ENCODE measurements around the gene RNASEH2A.

The RNASEH2A gene

GRCh38 chr19:12834566-12834943 is 28.2 kb downstream of the RNASEH2A start, which contains the start of gene RTBDN:
Gene RTBDN (minus strand): TSS chr19:12834579. CDS start chr19:12829979, 4,600 bp downstream.
- H3K27ac Mint-ChIP-seq (ENCODE audit: low read depth) = no peak within 1 kb of the TSS
- peak within 1 kb of the TSS; percentile 53 for H3K4me3 Mint-ChIP-seq
- H3K27me3 Mint-ChIP-seq = peaks cover 79% of the 10 kb centered on the region
- peaks cover 26% of the 10 kb centered on the region for H3K4me1 Mint-ChIP-seq
- DNase-seq (ENCODE audit: low spot score in 2 of 2) (no peak), ATAC-seq (replicated peaks; ENCODE audit: extremely low read depth, poor library complexity, severe bottlenecking) (no peak)
- no peaks in the 10 kb centered on the region for H3K9me3 Mint-ChIP-seq
- H3K36me3 Mint-ChIP-seq (ENCODE audit: insufficient read depth) = peaks cover 12% of the 10 kb centered on the region

- Mint-ChIP-seq H3K9me3 (no peaks in the 10 kb centered on the region), H3K36me3 (ENCODE audit: insufficient read depth) (peaks cover 15% of the 10 kb centered on the region), H3K27ac (ENCODE audit: low read depth) (no peak overlapping the region), H3K4me1 (peaks cover 26% of the 10 kb centered on the region), H3K27me3 (peaks cover 79% of the 10 kb centered on the region), H3K4me3 (peak overlapping the region; percentile 53)
- no peak for DNase-seq (ENCODE audit: low spot score in 2 of 2)
- ATAC-seq (replicated peaks; ENCODE audit: extremely low read depth, poor library complexity, severe bottlenecking) = no peak
Measured at GRCh38 chr19:12834976-12835757, 28.8 kb downstream of the RNASEH2A start.

GRCh38 chr19:12836529-12836863 is 30.1 kb downstream of the RNASEH2A start:
- Mint-ChIP-seq H3K27me3 (peaks cover 79% of the 10 kb centered on the region), H3K9me3 (no peaks in the 10 kb centered on the region), H3K36me3 (ENCODE audit: insufficient read depth) (peaks cover 14% of the 10 kb centered on the region), H3K4me3 (no peak overlapping the region), H3K27ac (ENCODE audit: low read depth) (peak overlapping the region; percentile 44), H3K4me1 (peaks cover 26% of the 10 kb centered on the region)
- ATAC-seq (replicated peaks; ENCODE audit: extremely low read depth, poor library complexity, severe bottlenecking) (no peak), DNase-seq (ENCODE audit: low spot score in 2 of 2) (no peak)

GRCh38 chr19:12837225-12837624 is 30.8 kb downstream of the RNASEH2A start:
- H3K4me3 Mint-ChIP-seq = no peak overlapping the region
- H3K27me3 Mint-ChIP-seq = peaks cover 79% of the 10 kb centered on the region
- no peak for DNase-seq (ENCODE audit: low spot score in 2 of 2)
- H3K36me3 Mint-ChIP-seq (ENCODE audit: insufficient read depth) = peaks cover 14% of the 10 kb centered on the region
- no peak overlapping the region for H3K27ac Mint-ChIP-seq (ENCODE audit: low read depth)
- ATAC-seq (replicated peaks; ENCODE audit: extremely low read depth, poor library complexity, severe bottlenecking) = no peak
- peaks cover 19% of the 10 kb centered on the region for H3K4me1 Mint-ChIP-seq
- H3K9me3 Mint-ChIP-seq = no peaks in the 10 kb centered on the region

GRCh38 chr19:12838182-12838885 is 31.9 kb downstream of the RNASEH2A start, which contains the start of gene MAST1:
Gene MAST1 (plus strand): TSS chr19:12838515. CDS start chr19:12838573, 58 bp downstream.
- peak; percentile 64 for ATAC-seq (replicated peaks; ENCODE audit: extremely low read depth, poor library complexity, severe bottlenecking)
- peaks cover 78% of the 10 kb centered on the region for H3K27me3 Mint-ChIP-seq
- peaks cover 10% of the 10 kb centered on the region for H3K4me1 Mint-ChIP-seq
- H3K9me3 Mint-ChIP-seq = no peaks in the 10 kb centered on the region
- peak within 1 kb of the TSS; percentile 64 for H3K4me3 Mint-ChIP-seq
- H3K36me3 Mint-ChIP-seq (ENCODE audit: insufficient read depth) = peaks cover 11% of the 10 kb centered on the region
- DNase-seq (ENCODE audit: low spot score in 2 of 2) = no peak
- H3K27ac Mint-ChIP-seq (ENCODE audit: low read depth) = no peak within 1 kb of the TSS

- Mint-ChIP-seq H3K27me3 (peaks cover 81% of the 10 kb centered on the region), H3K36me3 (ENCODE audit: insufficient read depth) (peaks cover 10% of the 10 kb centered on the region), H3K4me3 (peak overlapping the region; percentile 64), H3K4me1 (peaks cover 8% of the 10 kb centered on the region), H3K27ac (ENCODE audit: low read depth) (no peak overlapping the region), H3K9me3 (no peaks in the 10 kb centered on the region)
- ATAC-seq (replicated peaks; ENCODE audit: extremely low read depth, poor library complexity, severe bottlenecking) = peak; percentile 69
- no peak for DNase-seq (ENCODE audit: low spot score in 2 of 2)
Measured at GRCh38 chr19:12838886-12839756, 32.7 kb downstream of the RNASEH2A start.

GRCh38 chr19:12840091-12841079 is 34.0 kb downstream of the RNASEH2A start:
- Mint-ChIP-seq H3K27me3 (peaks cover 79% of the 10 kb centered on the region), H3K9me3 (no peaks in the 10 kb centered on the region), H3K27ac (ENCODE audit: low read depth) (no peak overlapping the region), H3K4me1 (peaks cover 8% of the 10 kb centered on the region), H3K4me3 (no peak overlapping the region), H3K36me3 (ENCODE audit: insufficient read depth) (peaks cover 10% of the 10 kb centered on the region)
- ATAC-seq (replicated peaks; ENCODE audit: extremely low read depth, poor library complexity, severe bottlenecking) (no peak), DNase-seq (ENCODE audit: low spot score in 2 of 2) (no peak)

GRCh38 chr19:12841094-12841493 is 34.7 kb downstream of the RNASEH2A start:
- ATAC-seq (replicated peaks; ENCODE audit: extremely low read depth, poor library complexity, severe bottlenecking) = no peak
- Mint-ChIP-seq H3K27me3 (peaks cover 81% of the 10 kb centered on the region), H3K9me3 (no peaks in the 10 kb centered on the region), H3K36me3 (ENCODE audit: insufficient read depth) (peaks cover 10% of the 10 kb centered on the region), H3K4me3 (no peak overlapping the region), H3K4me1 (peaks cover 8% of the 10 kb centered on the region), H3K27ac (ENCODE audit: low read depth) (no peak overlapping the region)
- no peak for DNase-seq (ENCODE audit: low spot score in 2 of 2)

GRCh38 chr19:12842511-12842910 is 36.1 kb downstream of the RNASEH2A start:
- peaks cover 73% of the 10 kb centered on the region for H3K27me3 Mint-ChIP-seq
- DNase-seq (ENCODE audit: low spot score in 2 of 2) = no peak
- H3K4me1 Mint-ChIP-seq = peaks cover 13% of the 10 kb centered on the region
- no peak for ATAC-seq (replicated peaks; ENCODE audit: extremely low read depth, poor library complexity, severe bottlenecking)
- no peak overlapping the region for H3K27ac Mint-ChIP-seq (ENCODE audit: low read depth)
- peaks cover 6% of the 10 kb centered on the region for H3K36me3 Mint-ChIP-seq (ENCODE audit: insufficient read depth)
- H3K4me3 Mint-ChIP-seq = no peak overlapping the region
- H3K9me3 Mint-ChIP-seq = no peaks in the 10 kb centered on the region

GRCh38 chr19:12843328-12843727 is 36.9 kb downstream of the RNASEH2A start:
- no peaks in the 10 kb centered on the region for H3K9me3 Mint-ChIP-seq
- DNase-seq (ENCODE audit: low spot score in 2 of 2) (no peak), ATAC-seq (replicated peaks; ENCODE audit: extremely low read depth, poor library complexity, severe bottlenecking) (no peak)
- H3K27me3 Mint-ChIP-seq = peaks cover 68% of the 10 kb centered on the region
- peaks cover 16% of the 10 kb centered on the region for H3K4me1 Mint-ChIP-seq
- H3K27ac Mint-ChIP-seq (ENCODE audit: low read depth) = no peak overlapping the region
- no peak overlapping the region for H3K4me3 Mint-ChIP-seq
- peaks cover 6% of the 10 kb centered on the region for H3K36me3 Mint-ChIP-seq (ENCODE audit: insufficient read depth)

GRCh38 chr19:12843999-12844732 is 37.8 kb downstream of the RNASEH2A start:
- H3K27me3 Mint-ChIP-seq = peaks cover 63% of the 10 kb centered on the region
- H3K27ac Mint-ChIP-seq (ENCODE audit: low read depth) = no peak overlapping the region
- ATAC-seq (replicated peaks; ENCODE audit: extremely low read depth, poor library complexity, severe bottlenecking) = no peak
- H3K9me3 Mint-ChIP-seq = no peaks in the 10 kb centered on the region
- DNase-seq (ENCODE audit: low spot score in 2 of 2) = no peak
- H3K4me3 Mint-ChIP-seq = no peak overlapping the region
- peaks cover 12% of the 10 kb centered on the region for H3K4me1 Mint-ChIP-seq
- H3K36me3 Mint-ChIP-seq (ENCODE audit: insufficient read depth) = peaks cover 5% of the 10 kb centered on the region

Data from central memory CD8-positive, alpha-beta T cell (primary cell).